Fibroblast of skin of right biceps (primary cell): ENCODE results near the gene KHDRBS1.
"Not testable (repeated sequence)": the region's sequence is repeated elsewhere in the genome, so short reads cannot be mapped to it uniquely, and the experiment has no call there.

Experiments used
- DNase-seq: peaks from one replicate; pipeline ENCODE4 v3.0.0-alpha.2; 2013

KHDRBS1 gene

DNA sequence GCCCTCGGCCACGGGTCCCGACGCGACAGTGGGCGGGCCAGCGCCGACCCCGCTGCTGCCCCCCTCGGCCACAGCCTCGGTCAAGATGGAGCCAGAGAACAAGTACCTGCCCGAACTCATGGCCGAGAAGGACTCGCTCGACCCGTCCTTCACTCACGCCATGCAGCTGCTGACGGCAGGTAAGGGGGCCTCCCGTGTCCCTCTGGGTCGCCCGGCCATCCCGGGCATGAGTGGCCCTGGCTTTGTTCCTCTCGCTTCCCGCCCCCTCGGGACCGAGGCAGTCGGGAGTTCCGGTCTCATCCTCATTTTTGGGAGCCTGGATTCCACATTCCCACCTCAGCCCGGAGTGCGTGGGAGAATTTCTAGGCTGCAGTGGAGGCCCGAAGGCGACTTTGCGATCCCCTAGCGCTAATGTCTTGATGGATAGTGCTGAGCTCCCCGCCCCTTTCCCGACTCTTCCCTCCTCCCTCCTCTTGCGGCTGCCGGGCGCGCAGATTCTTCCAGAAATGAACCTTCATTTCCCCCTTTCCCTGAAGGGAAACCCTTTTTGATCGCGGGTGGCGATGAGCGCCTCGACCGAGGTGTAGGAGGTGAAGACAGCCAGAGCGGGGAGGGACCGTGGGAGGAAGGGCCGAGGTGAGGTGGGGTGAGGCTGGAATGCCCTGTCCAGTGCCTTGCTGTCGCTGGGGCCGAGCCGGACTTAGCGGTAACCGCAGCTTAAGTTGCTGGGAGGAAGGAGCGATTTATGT, 705 bp downstream of the KHDRBS1 start:
- peak; percentile 57 for DNase-seq

DNA sequence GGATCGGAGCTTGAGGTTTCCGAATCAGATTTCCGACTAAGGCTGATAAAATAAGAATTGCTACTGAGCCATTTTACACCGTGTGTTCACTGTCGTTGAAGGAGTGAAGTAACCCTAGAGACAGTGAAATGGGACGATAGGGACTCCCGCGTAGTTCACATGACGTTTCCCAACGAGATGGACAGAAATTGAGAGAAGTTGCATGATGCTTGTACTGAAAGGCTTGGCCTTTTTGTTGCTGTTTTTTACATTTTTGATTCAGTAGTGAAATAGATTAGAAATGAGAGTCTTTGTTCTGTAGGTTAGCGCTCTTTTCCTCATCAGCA, 1.2 kb downstream of the KHDRBS1 start:
- no peak for DNase-seq

GRCh38 chr1:32020339-32020738, 6.7 kb downstream of the KHDRBS1 start:
- no peak for DNase-seq

GRCh38 chr1:32021574-32022018, 7.9 kb downstream of the KHDRBS1 start:
- not testable (repeated sequence) for DNase-seq

- no peak for DNase-seq
These were observed 9.7 kb downstream of the KHDRBS1 start for GRCh38 chr1:32023351-32023750.

- DNase-seq: no peak
These were observed 11.8 kb downstream of the KHDRBS1 start for GRCh38 chr1:32025515-32025914.

DNA sequence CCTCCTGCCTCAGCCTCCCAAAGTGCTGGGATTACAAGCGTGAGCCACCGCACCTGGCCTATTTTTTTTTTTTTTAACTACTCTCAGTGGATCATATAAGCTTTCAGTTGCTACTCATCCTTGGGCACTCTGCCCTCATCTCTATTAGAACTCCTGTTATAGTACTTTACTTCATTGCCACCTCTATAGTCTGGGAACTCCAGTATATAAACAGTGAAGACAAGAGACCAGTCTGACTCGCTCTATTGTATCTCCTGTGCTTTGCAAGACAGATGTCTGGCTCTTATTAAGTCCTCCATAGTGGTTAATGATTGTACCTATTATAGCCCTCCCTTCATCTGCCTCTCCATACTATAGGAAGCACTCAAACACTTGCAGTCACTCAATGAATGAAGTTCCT, 15.1 kb downstream of the KHDRBS1 start:
- DNase-seq: peak; percentile 43

DNA sequence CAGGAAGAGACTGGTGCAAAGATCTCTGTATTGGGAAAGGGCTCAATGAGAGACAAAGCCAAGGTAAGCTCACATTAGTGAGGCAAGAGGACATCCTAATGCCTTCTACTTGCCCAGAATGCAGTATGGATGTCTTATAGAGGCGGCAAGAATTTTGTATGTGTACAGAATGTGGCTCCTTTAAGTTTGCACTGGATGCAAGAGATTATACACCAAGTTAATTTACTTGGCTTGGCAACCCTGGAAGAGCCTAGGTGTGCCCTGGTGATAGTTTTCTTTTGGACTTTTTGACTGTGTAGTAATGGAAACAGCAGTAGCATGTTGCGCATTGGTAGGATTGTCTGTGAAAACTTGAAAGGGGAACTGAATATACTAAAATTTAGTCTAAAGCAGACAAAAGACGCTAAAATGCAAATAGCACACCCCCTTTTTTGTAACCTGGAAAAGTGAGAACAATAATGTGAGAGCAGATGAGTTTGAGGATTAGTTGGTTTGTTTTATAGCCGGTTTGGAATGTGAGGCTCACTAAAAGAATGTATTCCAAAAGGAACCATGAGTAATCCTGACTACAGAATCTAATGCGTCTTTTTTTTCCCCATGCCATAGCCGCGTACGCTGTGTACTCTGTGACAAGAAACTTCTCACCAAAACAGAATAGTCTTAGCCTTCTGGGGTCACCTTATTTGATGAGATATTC, 18.1 kb downstream of the KHDRBS1 start:
- DNase-seq: peak; percentile 83

- DNase-seq: no peak
These were observed 18.6 kb downstream of the KHDRBS1 start for GRCh38 chr1:32032275-32032615.

DNA sequence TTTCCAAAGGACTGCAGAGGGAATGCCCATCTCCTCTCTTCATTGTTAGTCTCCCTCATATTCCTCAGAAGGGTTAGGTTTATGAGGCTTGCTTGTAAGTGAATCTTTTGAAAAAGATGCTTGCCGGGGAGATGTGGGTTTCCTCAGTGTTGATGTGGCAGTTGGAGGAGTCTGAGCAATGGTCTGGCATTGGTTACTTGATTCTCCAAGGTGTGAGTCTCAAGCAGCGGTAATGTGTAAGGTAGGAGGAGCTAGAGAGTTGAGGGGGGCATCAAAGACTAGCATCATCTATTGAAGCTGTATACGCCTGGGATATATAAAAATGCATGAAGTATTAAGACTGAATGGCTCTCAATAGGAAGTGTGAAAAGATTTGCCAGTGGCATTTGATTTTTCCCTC, 21.5 kb downstream of the KHDRBS1 start:
- no peak for DNase-seq

- DNase-seq: no peak
These were observed 27.0 kb downstream of the KHDRBS1 start for GRCh38 chr1:32040711-32041110.

GRCh38 chr1:32042330-32042729, 28.7 kb downstream of the KHDRBS1 start:
- DNase-seq: no peak

GRCh38 chr1:32044234-32044633, 30.6 kb downstream of the KHDRBS1 start:
- no peak for DNase-seq

DNA sequence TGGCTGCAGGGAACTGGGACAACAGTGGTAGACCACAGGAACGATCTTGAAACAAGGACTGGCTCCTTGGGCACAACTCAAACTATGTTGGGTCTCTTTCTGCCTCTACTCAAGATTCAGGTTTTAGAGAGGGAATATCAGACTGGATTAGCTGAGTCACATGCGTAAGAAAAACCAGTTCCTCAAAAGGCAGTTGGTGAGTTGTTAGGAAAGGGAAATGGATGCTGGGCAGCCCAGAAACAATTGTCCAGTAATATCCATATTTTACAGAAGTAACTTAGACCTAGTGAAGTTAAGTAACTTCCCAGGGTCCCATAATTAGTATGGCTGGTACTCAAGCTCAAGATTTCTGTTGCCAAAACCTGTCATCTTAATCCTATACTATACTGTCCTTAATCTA, 32.1 kb downstream of the KHDRBS1 start:
- DNase-seq: no peak

DNA sequence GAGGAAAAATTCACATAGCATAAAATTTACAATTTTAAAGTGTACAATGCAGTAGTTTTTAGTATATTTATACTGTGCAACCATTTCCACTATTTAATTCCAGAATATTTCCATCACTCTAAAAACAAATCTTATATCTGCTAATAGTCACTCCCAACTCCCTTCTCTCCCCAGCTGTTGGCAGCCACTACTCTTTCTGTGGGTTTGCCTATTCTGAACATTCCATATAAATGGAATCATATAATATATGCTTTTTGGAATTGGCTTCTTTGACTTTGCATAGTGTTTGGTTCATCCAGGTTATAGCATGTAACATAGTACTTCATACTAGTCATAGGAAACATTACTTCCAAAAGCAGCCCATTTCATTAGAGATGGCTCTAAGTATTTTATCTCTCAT, 34.0 kb downstream of the KHDRBS1 start:
- peak; percentile 47 for DNase-seq

GRCh38 chr1:32048440-32048839, 34.8 kb downstream of the KHDRBS1 start:
- no peak for DNase-seq

DNA sequence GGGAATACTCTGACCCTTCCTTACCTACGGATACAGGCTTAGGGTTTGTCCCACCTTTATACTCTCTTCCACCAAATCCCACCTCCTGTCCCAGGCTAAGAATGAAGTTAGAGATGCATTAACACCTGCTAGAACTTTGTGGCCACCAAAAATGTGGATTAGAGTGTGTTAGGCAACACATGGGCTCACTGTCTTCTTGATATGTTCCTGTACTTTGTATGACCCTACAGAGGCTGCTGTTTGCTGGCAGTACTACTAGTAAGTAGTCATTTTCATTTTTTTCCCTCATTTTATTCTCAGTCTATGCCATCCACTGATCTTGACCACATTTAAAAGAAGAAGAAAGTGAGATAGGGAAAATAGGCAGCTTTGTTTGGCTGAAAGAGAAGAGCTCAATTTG, 38.0 kb downstream of the KHDRBS1 start:
- DNase-seq: no peak

GRCh38 chr1:32052887-32053286, 39.2 kb downstream of the KHDRBS1 start:
- peak; percentile 51 for DNase-seq

- DNase-seq: no peak
These were observed 41.7 kb downstream of the KHDRBS1 start for GRCh38 chr1:32055416-32055815.

- no peak for DNase-seq
These were observed 42.9 kb downstream of the KHDRBS1 start for GRCh38 chr1:32056598-32056997.

DNA sequence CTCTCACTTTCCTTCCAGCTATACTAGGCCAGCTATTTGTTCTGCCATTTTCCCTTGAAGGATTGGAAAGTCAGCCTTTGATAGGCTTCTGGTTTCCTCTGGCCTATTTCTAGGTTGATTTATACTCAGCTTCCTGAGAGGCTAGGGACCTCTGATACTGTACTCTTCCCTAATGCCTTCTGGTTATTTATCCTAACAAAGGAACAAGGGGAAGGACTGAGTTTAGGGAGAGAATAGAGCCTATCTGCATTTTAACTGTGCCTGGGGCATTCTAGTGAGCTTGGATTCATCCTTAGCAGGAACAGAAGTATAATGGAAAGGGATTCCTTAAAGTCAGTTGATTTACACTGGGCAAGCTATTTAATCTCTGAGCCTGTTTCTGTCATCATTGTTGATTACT, 47.2 kb downstream of the KHDRBS1 start:
- no peak for DNase-seq

GRCh38 chr1:32062867-32063230, 49.2 kb downstream of the KHDRBS1 start:
- DNase-seq: peak; percentile 33

DNA sequence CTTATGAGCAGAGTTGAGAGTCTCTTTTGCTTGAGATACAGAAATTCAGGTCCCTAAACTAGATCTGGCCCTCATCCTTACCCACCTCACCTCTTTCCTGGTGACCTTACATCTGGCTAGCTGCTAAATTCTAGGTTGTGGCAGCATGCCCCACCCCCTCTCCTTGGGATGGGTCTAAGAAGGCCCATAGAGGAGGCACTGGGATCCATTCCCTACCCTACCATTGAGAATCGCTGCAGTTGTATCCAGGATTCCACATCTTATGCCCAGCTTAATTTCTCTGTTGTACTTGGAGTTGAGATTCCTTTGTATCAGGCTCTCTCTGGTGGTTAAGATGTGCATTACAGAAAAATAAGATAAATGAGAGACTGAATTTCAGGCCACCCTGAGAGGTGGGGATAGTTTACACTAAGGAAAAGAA, 49.6 kb downstream of the KHDRBS1 start:
- peak; percentile 71 for DNase-seq

GRCh38 chr1:32065613-32066488, 52.2 kb downstream of the KHDRBS1 start:
- not testable (repeated sequence) for DNase-seq
